ENCODE results near the gene KRT74. TPM values are rescaled to one million over a fixed set of nuclear protein-coding genes. Genes with fewer than 3 reads are reported as not detected.

Gene KRT74
- total and polyA plus RNA-seq, 7 donors: not detected

GRCh38 chr12:52616680-52617402 lies 43.2 kb upstream of the KRT74 start:
- 79 to 87% (median 79%) methylated on average over 10 of the region's 10 CpGs for WGBS, 3 donors
- H3K27ac ChIP-seq: no peak overlapping the region
- intact Hi-C loops (cut with DNase I): no loop called here
- peaks cover 0 to 3% (median 0%) of the 10 kb centered on the region in 3 donors for H3K27me3 ChIP-seq (ENCODE audit: insufficient read depth in 3 of 3, low read length in 2 of 3)
- TF ChIP-seq, protein P1, sequence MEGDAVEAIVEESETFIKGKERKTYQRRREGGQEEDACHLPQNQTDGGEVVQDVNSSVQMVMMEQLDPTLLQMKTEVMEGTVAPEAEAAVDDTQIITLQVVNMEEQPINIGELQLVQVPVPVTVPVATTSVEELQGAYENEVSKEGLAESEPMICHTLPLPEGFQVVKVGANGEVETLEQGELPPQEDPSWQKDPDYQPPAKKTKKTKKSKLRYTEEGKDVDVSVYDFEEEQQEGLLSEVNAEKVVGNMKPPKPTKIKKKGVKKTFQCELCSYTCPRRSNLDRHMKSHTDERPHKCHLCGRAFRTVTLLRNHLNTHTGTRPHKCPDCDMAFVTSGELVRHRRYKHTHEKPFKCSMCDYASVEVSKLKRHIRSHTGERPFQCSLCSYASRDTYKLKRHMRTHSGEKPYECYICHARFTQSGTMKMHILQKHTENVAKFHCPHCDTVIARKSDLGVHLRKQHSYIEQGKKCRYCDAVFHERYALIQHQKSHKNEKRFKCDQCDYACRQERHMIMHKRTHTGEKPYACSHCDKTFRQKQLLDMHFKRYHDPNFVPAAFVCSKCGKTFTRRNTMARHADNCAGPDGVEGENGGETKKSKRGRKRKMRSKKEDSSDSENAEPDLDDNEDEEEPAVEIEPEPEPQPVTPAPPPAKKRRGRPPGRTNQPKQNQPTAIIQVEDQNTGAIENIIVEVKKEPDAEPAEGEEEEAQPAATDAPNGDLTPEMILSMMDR (IDR thresholded peaks at IDR 0.05): no peak
- no peaks in the 10 kb centered on the region for H3K9me3 ChIP-seq
- DNase-seq: no peak
- no peak overlapping the region for H3K4me3 ChIP-seq
- no peak for ATAC-seq
- no peaks in the 10 kb centered on the region for H3K36me3 ChIP-seq (ENCODE audit: insufficient read depth in 1 of 2, low read depth in 1 of 2)
- H3K4me1 ChIP-seq: no peaks in the 10 kb centered on the region

GRCh38 chr12:52615912-52616311 lies 42.3 kb upstream of the KRT74 start:
- Histone ChIP-seq H3K4me1 (no peaks in the 10 kb centered on the region), H3K9me3 (no peaks in the 10 kb centered on the region), H3K36me3 (ENCODE audit: insufficient read depth in 1 of 2, low read depth in 1 of 2) (no peaks in the 10 kb centered on the region), H3K27ac (no peak overlapping the region), H3K4me3 (no peak overlapping the region), H3K27me3 (ENCODE audit: insufficient read depth in 3 of 3, low read length in 2 of 3) (no peaks in the 10 kb centered on the region)
- TF ChIP-seq, protein P1 (IDR thresholded peaks at IDR 0.05): no peak
- DNase-seq: no peak
- no peak for ATAC-seq
- intact Hi-C loops (cut with DNase I): no loop called here
- 76 to 87% (median 79%) methylated on average over 9 of the region's 9 CpGs for WGBS, 3 donors

GRCh38 chr12:52615208-52615868 lies 41.7 kb upstream of the KRT74 start:
- Histone ChIP-seq H3K4me1 (no peaks in the 10 kb centered on the region), H3K36me3 (ENCODE audit: insufficient read depth in 1 of 2, low read depth in 1 of 2) (no peaks in the 10 kb centered on the region), H3K9me3 (no peaks in the 10 kb centered on the region), H3K4me3 (no peak overlapping the region), H3K27me3 (ENCODE audit: insufficient read depth in 3 of 3, low read length in 2 of 3) (peaks cover 0 to 4% (median 0%) of the 10 kb centered on the region in 3 donors), H3K27ac (no peak overlapping the region)
- no peak for ATAC-seq
- DNase-seq: no peak
- TF ChIP-seq, protein P1 (IDR thresholded peaks at IDR 0.05): no peak
- intact Hi-C loops (cut with DNase I): no loop called here
- WGBS, 3 donors: 49 to 55% (median 50%) methylated on average over 6 of the region's 6 CpGs

DNA sequence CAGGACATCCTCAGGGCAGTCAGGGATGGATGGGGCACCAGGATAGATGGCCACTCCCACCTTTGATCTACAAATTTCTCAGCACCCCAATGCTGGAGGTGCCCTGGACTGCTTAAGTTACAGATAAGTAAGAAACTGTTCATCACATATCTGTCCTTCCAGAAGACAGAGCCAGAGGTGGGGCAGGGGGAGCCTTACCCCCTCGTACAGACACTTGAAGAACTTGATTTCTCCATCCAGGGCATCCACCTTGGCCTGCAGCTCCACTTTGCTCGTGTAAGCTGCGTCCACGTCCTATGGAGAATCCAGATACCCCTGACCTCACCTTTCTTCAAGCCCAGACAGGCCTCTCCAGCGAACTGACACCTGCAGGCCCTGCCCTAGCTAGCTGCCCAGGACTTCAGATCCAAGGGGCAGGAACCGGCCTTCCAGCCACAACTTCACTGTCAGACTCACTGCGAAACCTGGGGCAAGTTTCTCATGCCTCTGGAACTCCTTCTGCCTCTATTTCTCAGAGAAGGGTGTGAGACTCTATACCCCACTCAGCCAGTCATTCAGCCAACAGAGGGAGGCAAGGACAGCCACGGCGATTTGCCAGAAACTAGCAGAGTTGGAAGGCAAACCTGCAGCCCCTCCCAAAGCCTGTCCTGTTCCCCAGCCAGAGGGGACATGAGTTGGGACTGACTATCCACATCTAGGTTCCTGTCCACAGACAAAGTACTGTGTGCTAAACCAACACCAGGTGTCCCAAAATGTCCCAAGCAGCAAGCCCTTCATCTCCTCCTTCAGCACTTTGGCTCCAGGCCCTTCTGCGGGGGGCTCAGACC lies 41.0 kb upstream of the KRT74 start:
- H3K27ac ChIP-seq: no peak overlapping the region
- 80 to 87% (median 86%) methylated on average over 10 of the region's 10 CpGs for WGBS, 3 donors
- intact Hi-C loops (cut with DNase I): no loop called here
- peaks cover 0 to 9% (median 0%) of the 10 kb centered on the region in 3 donors for H3K27me3 ChIP-seq (ENCODE audit: insufficient read depth in 3 of 3, low read length in 2 of 3)
- no peaks in the 10 kb centered on the region for H3K36me3 ChIP-seq (ENCODE audit: insufficient read depth in 1 of 2, low read depth in 1 of 2)
- DNase-seq (no peak), ATAC-seq (no peak)
- no peak overlapping the region for H3K4me3 ChIP-seq
- H3K4me1 ChIP-seq: no peaks in the 10 kb centered on the region
- H3K9me3 ChIP-seq: no peaks in the 10 kb centered on the region
- TF ChIP-seq, protein P1 (IDR thresholded peaks at IDR 0.05): no peak
